Retinal pigment epithelial cell (primary cell): ENCODE data around the gene DYNC1H1.

ENCODE experiments used
- DNase-seq: peaks from one replicate; pipeline ENCODE4 v3.0.0-alpha.2; 2010; ENCODE audit warnings: low read depth
- H3K4me3 ChIP-seq: 2 replicates; pipeline ENCODE4 v1.5.1; 2011; ENCODE audit warnings: mild to moderate bottlenecking, low read length, control low read depth, moderate library complexity
- TF ChIP-seq, protein P1 (sequence below): conservative IDR thresholded peaks from 2 replicates; pipeline ENCODE4 v1.5.1; 2011; ENCODE audit warnings: low read depth, low read length, control low read depth, inconsistent platforms

DYNC1H1 gene

DNA sequence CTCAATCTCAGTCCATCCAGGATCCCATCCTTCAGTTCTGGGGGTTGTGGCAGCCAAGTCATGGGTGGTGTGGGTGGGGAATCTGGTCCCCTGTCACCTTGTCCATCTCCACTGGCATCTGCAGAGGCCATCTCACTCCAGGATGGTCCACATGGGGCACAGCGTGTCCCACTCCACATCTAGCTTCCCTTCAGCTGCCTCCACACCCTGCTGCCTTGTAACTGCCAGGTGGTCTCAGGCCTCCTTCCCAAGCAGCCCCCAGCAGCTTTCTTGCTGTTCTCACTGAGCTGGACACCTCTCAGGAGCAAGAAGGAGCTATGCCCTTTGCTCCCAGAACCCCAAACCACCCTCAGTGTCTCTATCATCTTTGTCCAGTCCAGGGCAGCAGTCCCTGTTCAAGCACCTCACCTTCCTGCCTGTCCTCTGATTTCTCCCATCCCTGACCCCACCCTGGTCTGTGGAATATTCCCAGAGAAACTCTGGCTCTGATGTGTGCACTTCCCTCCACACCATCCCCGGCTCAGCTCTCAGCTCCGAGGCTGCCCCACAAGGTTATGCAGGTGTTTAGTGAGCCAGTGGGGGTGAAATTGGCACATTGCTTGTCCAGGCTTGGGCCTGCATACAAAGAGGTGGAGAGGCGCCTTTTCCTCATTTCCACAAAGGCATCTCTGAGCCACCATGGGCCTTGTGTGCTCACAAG lies 13.7 kb upstream of the DYNC1H1 start:
- TF ChIP-seq, protein P1, sequence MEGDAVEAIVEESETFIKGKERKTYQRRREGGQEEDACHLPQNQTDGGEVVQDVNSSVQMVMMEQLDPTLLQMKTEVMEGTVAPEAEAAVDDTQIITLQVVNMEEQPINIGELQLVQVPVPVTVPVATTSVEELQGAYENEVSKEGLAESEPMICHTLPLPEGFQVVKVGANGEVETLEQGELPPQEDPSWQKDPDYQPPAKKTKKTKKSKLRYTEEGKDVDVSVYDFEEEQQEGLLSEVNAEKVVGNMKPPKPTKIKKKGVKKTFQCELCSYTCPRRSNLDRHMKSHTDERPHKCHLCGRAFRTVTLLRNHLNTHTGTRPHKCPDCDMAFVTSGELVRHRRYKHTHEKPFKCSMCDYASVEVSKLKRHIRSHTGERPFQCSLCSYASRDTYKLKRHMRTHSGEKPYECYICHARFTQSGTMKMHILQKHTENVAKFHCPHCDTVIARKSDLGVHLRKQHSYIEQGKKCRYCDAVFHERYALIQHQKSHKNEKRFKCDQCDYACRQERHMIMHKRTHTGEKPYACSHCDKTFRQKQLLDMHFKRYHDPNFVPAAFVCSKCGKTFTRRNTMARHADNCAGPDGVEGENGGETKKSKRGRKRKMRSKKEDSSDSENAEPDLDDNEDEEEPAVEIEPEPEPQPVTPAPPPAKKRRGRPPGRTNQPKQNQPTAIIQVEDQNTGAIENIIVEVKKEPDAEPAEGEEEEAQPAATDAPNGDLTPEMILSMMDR, result no peak
- no peak for DNase-seq
- H3K4me3 ChIP-seq, result no peak overlapping the region

DNA sequence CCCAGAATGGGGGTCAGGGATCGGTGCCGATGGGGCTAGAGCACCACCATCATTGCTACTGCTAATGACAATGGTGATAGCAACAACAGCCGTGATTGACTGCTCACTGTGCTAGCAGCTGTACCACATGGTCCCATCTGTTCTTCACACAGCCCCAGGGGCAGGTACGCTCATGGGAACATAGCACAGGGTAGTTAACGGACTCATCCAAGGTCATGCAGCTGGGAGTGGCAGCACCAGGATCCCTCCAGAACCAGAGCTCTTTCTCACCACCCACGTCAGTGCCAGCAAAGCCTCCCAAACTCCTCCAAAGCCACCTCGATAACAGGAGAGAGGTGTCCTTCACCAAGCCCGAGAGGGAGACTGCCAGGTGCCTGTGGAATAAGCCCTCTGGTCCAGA lies 11.2 kb upstream of the DYNC1H1 start:
- H3K4me3 ChIP-seq, result no peak overlapping the region
- TF ChIP-seq, protein P1, result no peak
- no peak for DNase-seq

DNA sequence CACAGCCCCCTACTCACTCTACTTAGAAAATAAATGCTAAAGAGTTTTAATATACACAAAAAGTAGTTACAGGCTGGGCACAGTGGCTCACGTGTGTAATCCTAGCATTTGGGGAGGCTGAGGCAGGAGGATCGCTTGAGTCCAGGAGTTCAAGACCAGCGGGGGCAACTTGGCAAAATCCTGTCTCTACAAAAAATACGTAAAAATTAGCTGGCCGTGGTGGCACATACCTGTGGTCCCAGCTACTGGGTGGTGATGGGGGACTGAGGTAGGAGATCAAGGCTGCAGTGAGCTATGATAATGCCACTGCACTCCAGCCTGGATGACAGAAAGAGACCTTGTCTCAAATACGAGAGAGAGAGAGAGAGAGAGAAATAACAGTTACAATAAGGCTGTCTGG lies 9.9 kb upstream of the DYNC1H1 start:
- H3K4me3 ChIP-seq, result no peak overlapping the region
- DNase-seq, result no peak
- TF ChIP-seq, protein P1, result no peak

DNA sequence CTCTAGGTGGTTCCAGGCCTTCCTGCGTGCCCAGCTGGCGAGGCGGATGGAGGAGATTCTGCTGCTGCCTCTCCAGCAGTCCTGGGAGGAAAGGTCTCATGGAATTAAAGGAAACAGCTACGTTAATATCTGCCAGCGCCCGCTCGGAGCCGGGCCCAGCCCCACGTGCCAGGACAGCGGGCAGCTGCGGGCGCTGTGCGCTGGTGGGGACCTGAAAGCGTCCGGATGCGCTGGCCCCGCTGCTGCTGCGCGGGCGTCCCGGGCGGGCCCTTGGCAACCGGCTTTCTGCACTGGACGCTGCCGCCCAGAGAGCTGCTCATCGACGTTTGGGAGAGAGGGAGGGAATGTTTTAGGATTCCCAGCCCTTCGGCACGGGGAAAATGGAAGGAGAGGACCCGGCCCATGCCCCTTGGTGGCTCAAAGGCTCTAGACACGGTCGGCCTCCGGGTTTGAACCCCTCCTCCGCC lies 8.6 kb upstream of the DYNC1H1 start:
- TF ChIP-seq, protein P1, result no peak
- no peak overlapping the region for H3K4me3 ChIP-seq

DNA sequence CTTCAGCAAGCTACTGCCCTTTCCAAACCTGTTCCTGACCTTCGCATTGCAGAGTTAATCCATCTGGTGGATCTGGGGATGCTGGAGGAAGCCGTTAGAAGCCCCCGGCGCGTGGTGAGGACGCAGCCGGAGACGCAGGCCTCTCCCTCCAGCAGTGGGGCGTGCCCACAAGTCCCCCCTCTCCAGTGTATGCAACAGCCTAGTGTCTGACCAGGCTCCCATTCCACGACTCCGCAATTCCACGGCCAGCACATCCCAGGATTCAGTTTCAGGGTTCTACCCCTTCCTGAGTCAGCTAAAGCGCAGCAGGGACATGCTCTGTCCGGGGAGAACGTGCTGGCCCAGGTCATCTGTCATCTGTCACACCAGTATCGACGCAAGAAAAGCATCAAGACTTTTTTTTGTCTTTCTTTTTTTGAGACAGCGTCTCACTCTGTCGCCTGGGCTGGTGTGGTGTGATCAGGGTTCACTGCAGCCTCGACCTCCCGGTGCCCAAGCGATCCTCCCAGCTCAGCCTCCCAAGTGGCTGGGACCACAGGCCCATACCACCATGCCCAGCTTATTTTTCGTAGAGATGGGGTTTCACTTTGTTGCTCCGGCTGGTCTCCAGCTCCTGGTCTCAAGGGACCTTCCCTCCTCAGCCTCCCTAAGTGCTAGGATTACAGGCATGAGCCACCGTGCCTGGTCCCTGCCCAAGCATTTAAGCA lies 8.0 kb upstream of the DYNC1H1 start:
- DNase-seq, result no peak
- H3K4me3 ChIP-seq, result no peak overlapping the region
- TF ChIP-seq, protein P1, result no peak

More for the DNA sequence above, 8.6 kb upstream of the DYNC1H1 start:
- no peak for DNase-seq

DNA sequence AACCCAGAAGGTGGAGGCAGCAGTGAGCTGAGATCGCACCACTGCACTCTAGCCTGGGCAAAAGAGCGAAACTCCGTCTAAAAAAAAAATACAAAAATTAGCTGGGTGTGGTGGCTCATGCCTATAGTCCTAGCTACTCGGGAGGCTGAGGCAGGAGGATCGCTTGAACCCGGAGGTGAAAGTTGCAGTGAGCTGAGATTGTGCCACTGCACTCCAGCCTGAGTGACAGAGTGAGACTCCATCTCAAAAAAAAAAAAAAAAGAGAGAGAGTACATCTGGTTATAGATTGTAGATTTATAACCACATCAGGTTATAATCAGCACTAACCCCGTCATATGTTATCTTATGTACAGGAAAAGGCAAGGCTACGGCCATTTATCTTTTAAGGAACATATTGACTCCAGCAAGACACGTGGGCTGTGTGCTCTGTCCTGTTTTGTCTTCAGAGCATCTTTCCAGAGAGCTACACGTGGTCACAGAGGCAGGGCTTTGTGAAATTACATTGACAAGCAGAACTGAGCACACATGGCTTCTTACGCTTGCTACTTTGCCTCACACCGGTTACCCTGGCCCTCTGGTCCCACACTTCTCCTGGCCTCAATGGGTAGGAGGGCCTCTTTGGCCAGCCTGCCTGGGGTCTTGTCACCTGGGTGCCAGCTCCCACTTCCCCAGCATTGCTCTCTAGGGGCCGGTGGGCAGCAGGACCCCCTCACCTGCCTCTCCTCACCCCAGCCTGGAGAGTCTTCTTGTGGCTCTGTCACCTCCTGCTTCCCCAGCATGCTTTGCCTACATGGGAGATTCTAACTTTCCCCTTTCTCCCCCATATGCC lies 6.8 kb upstream of the DYNC1H1 start:
- H3K4me3 ChIP-seq, result no peak overlapping the region
- TF ChIP-seq, protein P1, result no peak
- DNase-seq, result no peak
